H1 (cell line): ENCODE data around the gene EIF4E2. TPM values are rescaled to one million over a fixed set of nuclear protein-coding genes. Genes with fewer than 3 reads are reported as not detected.
A peak's percentile ranks its signal among the peaks of the same experiment; 100 is the strongest.

Experiments used
- CTCF ChIA-PET: fragments of 300-600 bp; sonication (Branson Sonifier 250); formaldehyde crosslinking; loops from one replicate; lab custom pipeline; 2021; ENCODE audit not compliant: partially characterized antibody; lab: Charles Lee
- POLR2A ChIA-PET: fragments of 300-600 bp; sonication (Branson Sonifier 250); formaldehyde crosslinking; loops from one replicate; lab custom pipeline; 2021; ENCODE audit warnings: inconsistent platforms; ENCODE audit not compliant: partially characterized antibody; lab: Charles Lee
- DNase-seq, 2 experiments: peaks; one replicate each; pipeline versions ENCODE4 v3.0.0 to v3.0.0-alpha.2; 2010 to 2022; ENCODE audit warnings: low spot score in 2 of 2, low read depth in 1 of 2, mixed read lengths in 1 of 2
- FAIRE-seq: peaks from 2 replicates; lab custom pipeline; 2011; peaks lifted over from hg19 to GRCh38; lab: Jason Lieb, UNC
- H2AFZ ChIP-seq: 2 replicates; pipeline ENCODE4 v1.8.1; 2012; ENCODE audit warnings: low read length, inconsistent platforms
- H2AK5ac ChIP-seq: 2 replicates; pipeline ENCODE4 v1.6.1; 2013; ENCODE audit warnings: low read depth, low read length
- H2BK120ac ChIP-seq: replicated peaks from 2 replicates; pipeline ENCODE3; 2013; ENCODE audit warnings: low read depth, low read length, inconsistent platforms
- H2BK12ac ChIP-seq: 2 replicates; pipeline ENCODE4 v1.6.1; 2013; ENCODE audit warnings: low read depth, low read length
- H2BK15ac ChIP-seq: 2 replicates; pipeline ENCODE4 v1.6.1; 2013; ENCODE audit warnings: low read length
- H2BK20ac ChIP-seq: 2 replicates; pipeline ENCODE4 v1.6.1; 2013; ENCODE audit warnings: low read length
- H2BK5ac ChIP-seq: 2 replicates; pipeline ENCODE4 v1.6.1; 2013; ENCODE audit warnings: low read depth, low read length
- H3K14ac ChIP-seq: 2 replicates; pipeline ENCODE4 v1.6.1; 2013; ENCODE audit warnings: inconsistent platforms; ENCODE audit not compliant: insufficient read length
- H3K18ac ChIP-seq: 2 replicates; pipeline ENCODE4 v1.6.1; 2013; ENCODE audit warnings: low read length; ENCODE audit errors: extremely low read depth
- H3K23ac ChIP-seq: 2 replicates; pipeline ENCODE4 v1.6.1; 2013; ENCODE audit warnings: inconsistent platforms; ENCODE audit not compliant: insufficient read length
- H3K23me2 ChIP-seq: 2 replicates; pipeline ENCODE4 v1.6.1; 2013; ENCODE audit warnings: low read depth, low read length
- H3K27ac ChIP-seq: 2 replicates; pipeline ENCODE4 v1.6.1; 2011; ENCODE audit warnings: low read depth, low read length, inconsistent platforms
- H3K27me3 ChIP-seq, 4 experiments: replicated peaks in 1 of 4; 1 replicate in 1 of 4; 2 replicates in 3 of 4; pipeline versions ENCODE4 v1.6.1 to v1.8.1; 2011 to 2013; ENCODE audit warnings: low read length in 3 of 4, mild to moderate bottlenecking in 3 of 4, inconsistent platforms in 2 of 4, mixed read lengths in 2 of 4, moderate library complexity in 1 of 4; ENCODE audit not compliant: control insufficient read depth in 3 of 4, insufficient read depth in 3 of 4; ENCODE audit errors: extremely low read depth in 1 of 4
- H3K36me3 ChIP-seq, 4 experiments: 2 replicates each; pipeline versions ENCODE4 v1.6.1 to v1.8.1; 2011 to 2013; ENCODE audit warnings: mild to moderate bottlenecking in 4 of 4, low read length in 3 of 4, moderate library complexity in 2 of 4, control low read depth in 1 of 4, inconsistent platforms in 1 of 4; ENCODE audit not compliant: insufficient read depth in 4 of 4, control insufficient read depth in 2 of 4
- H3K4ac ChIP-seq: replicated peaks from 2 replicates; pipeline ENCODE3; 2013; ENCODE audit warnings: low read length, low read depth, mixed read lengths, inconsistent platforms; ENCODE audit not compliant: insufficient read length
- H3K4me1 ChIP-seq, 4 experiments: replicated peaks in 1 of 4; 1 replicate in 1 of 4; 2 replicates in 3 of 4; pipeline versions ENCODE4 v1.6.1 to v1.8.1; 2011 to 2013; ENCODE audit warnings: low read length in 3 of 4, inconsistent platforms in 2 of 4, mixed read lengths in 1 of 4; ENCODE audit not compliant: insufficient read depth in 4 of 4, control insufficient read depth in 3 of 4
- H3K4me2 ChIP-seq, 2 experiments: 2 replicates each; pipeline versions ENCODE4 v1.6.1 to v1.8.1; 2011 to 2013; ENCODE audit warnings: low read depth in 2 of 2, low read length in 2 of 2, control low read depth in 1 of 2, inconsistent platforms in 1 of 2, mild to moderate bottlenecking in 1 of 2; ENCODE audit not compliant: insufficient read depth in 1 of 2
- H3K4me3 ChIP-seq, 4 experiments: fragments of 200-600, 300-600 bp in 1 of 4; sonication (generic), shearing (Covaris generic), sonication (Bioruptor Twin) in 1 of 4; 2 replicates each; pipeline versions ENCODE4 v1.5.1 to v1.8.1; 2011 to 2016; ENCODE audit warnings: low read length in 4 of 4, low read depth in 3 of 4, control low read depth in 2 of 4, inconsistent platforms in 2 of 4, mild to moderate bottlenecking in 2 of 4, mixed read lengths in 1 of 4, moderate library complexity in 1 of 4; ENCODE audit not compliant: insufficient read depth in 2 of 4; ENCODE audit errors: extremely low read depth in 1 of 4
- H3K56ac ChIP-seq: replicated peaks from 2 replicates; pipeline ENCODE3; 2013; ENCODE audit warnings: low read depth, mild to moderate bottlenecking, mixed read lengths, low read length, inconsistent platforms; ENCODE audit not compliant: insufficient read length
- H3K79me1 ChIP-seq: 2 replicates; pipeline ENCODE4 v1.6.1; 2013; ENCODE audit warnings: low read depth, low read length, control low read depth
- H3K79me2 ChIP-seq, 2 experiments: 2 replicates each; pipeline versions ENCODE4 v1.6.1 to v1.8.1; 2012 to 2013; ENCODE audit warnings: low read length in 2 of 2, mild to moderate bottlenecking in 2 of 2, inconsistent platforms in 1 of 2; ENCODE audit not compliant: insufficient read depth in 2 of 2, control insufficient read depth in 1 of 2
- H3K9ac ChIP-seq, 4 experiments: replicated peaks in 1 of 4; 1 replicate in 1 of 4; 2 replicates in 3 of 4; pipeline versions ENCODE4 v1.6.1 to v1.8.1; 2011 to 2013; ENCODE audit warnings: low read depth in 3 of 4, low read length in 3 of 4, control low read depth in 2 of 4, mild to moderate bottlenecking in 2 of 4, moderate library complexity in 2 of 4, inconsistent platforms in 1 of 4; ENCODE audit errors: extremely low read depth in 1 of 4
- H3K9me3 ChIP-seq, 2 experiments: 2 replicates each; pipeline versions ENCODE4 v1.6.1 to v1.8.1; 2012 to 2013; ENCODE audit warnings: mild to moderate bottlenecking in 2 of 2, moderate library complexity in 2 of 2, control low read depth in 1 of 2, inconsistent platforms in 1 of 2, low read depth in 1 of 2, low read length in 1 of 2, mixed read lengths in 1 of 2; ENCODE audit not compliant: insufficient read depth in 2 of 2
- H4K20me1 ChIP-seq, 2 experiments: replicated peaks in 1 of 2; 2 replicates each; pipeline versions ENCODE3 to v1.8.1; 2011 to 2013; ENCODE audit warnings: inconsistent platforms in 2 of 2, low read length in 2 of 2, mild to moderate bottlenecking in 1 of 2; ENCODE audit not compliant: insufficient read depth in 2 of 2, control insufficient read depth in 1 of 2
- H4K5ac ChIP-seq: 2 replicates; pipeline ENCODE4 v1.6.1; 2013; ENCODE audit warnings: low read length, low read depth, mixed read lengths, inconsistent platforms; ENCODE audit not compliant: insufficient read length
- H4K8ac ChIP-seq: 2 replicates; pipeline ENCODE4 v1.8.0; 2013; ENCODE audit warnings: mild to moderate bottlenecking, moderate library complexity, low read length, inconsistent platforms; ENCODE audit not compliant: insufficient read depth; ENCODE audit errors: extremely low read depth
- H4K91ac ChIP-seq: replicated peaks from 2 replicates; pipeline ENCODE3; 2013; ENCODE audit warnings: low read length, mixed read lengths, inconsistent platforms; ENCODE audit not compliant: insufficient read length
- CTBP2 ChIP-seq: IDR thresholded peaks from 2 replicates; pipeline ENCODE4 v1.7.0; 2011; ENCODE audit warnings: borderline replicate concordance, mild to moderate bottlenecking, moderate library complexity, mixed read lengths, low read length; ENCODE audit not compliant: insufficient read depth, insufficient read length
- KDM1A ChIP-seq: fragments of 200-600, 300-600 bp; sonication (generic); IDR thresholded peaks from 2 replicates; pipeline ENCODE4 v1.7.1; 2016; ENCODE audit warnings: mild to moderate bottlenecking, low read length, borderline replicate concordance
- WGBS, 2 experiments: shearing (Covaris generic) in 1 of 2; methylation state at CpG; one replicate each; pipeline versions ENCODE4 v1.1.6 to v1.1.7; 2013 to 2015; ENCODE audit warnings: low lambda C conversion rate in 2 of 2, mixed read lengths in 2 of 2, inconsistent platforms in 1 of 2, low coverage in 1 of 2, missing lambda C conversion rate in 1 of 2; ENCODE audit not compliant: insufficient replicate concordance in 2 of 2, insufficient coverage in 1 of 2, insufficient read length in 1 of 2; ENCODE audit errors: extremely low coverage in 1 of 2, missing lambda C conversion rate in 1 of 2; 5-methylcytosine and 5-hydroxymethylcytosine counted together
- polyA plus RNA-seq, 7 experiments: library from polyadenylated mRNA; depleted of rRNA in 3 of 7; stranded (reverse) in 5 of 7; unstranded in 2 of 7; fragments of >200 nt in 5 of 7; fragments of 200-250 nt in 2 of 7; gene quantifications; 1 replicate in 5 of 7; 2 replicates in 1 of 7; 4 replicates in 1 of 7; pipeline versions ENCODE4 v1.2.1 to v1.2.3, GENCODE V29; 2011 to 2013; ENCODE audit warnings: missing spikeins in 2 of 7, mixed read lengths in 2 of 7
- total RNA-seq: library from RNA; stranded (reverse); fragmentation: NEBNext Ultra II Directional; extraction: Animal tissue kit (Norgen Biotek cat#: 25700); gene quantifications from 2 replicates; pipeline ENCODE4 v1.2.1, GENCODE V29; 2021

Gene EIF4E2
- total and polyA plus RNA-seq, 2 of the 8 experiments (the other 6 are each of a cell fraction or from before 2014, with no cell fraction given) = 39.4 to 114 TPM

- Histone ChIP-seq H3K14ac (no peak overlapping the region), H3K4ac (no peak overlapping the region), H3K36me3 (no peaks in the 10 kb centered on the region), H2BK5ac (no peak overlapping the region), H3K23ac (no peak overlapping the region), H3K27me3 (no peaks in the 10 kb centered on the region; a peak in 1 of 7 replicates), H2BK15ac (no peak overlapping the region), H3K4me2 (no peak overlapping the region), H4K5ac (no peak overlapping the region), H3K9me3 (no peaks in the 10 kb centered on the region), H3K27ac (no peak overlapping the region), H2AK5ac (no peak overlapping the region), H2BK12ac (no peak overlapping the region), H2BK120ac (no peak overlapping the region), H3K4me1 (peaks cover 0 to 7% (median 2%) of the 10 kb centered on the region in 4 experiments; a peak in 2 of 7 replicates), H3K23me2 (peaks cover 2% of the 10 kb centered on the region; the same call in 1 of the 2 replicates), H4K8ac (no peak overlapping the region), H3K9ac (no peak overlapping the region), H4K91ac (no peak overlapping the region), H3K4me3 (no peak overlapping the region), H2BK20ac (no peak overlapping the region), H3K79me1 (no peaks in the 10 kb centered on the region), H4K20me1 (no peaks in the 10 kb centered on the region), H2AFZ (no peak overlapping the region), H3K18ac (no peak overlapping the region), H3K79me2 (no peaks in the 10 kb centered on the region), H3K56ac (no peak overlapping the region)
- ChIA-PET POLR2A (interaction anchor here (0.9 kb wide), 1 partner anchor 94 kb away, joined by 3 read pairs; no protein-coding TSS in a partner anchor), CTCF (interaction anchor here (0.9 to 10.8 kb wide), 8 partner anchors 9 to 74 kb away, joined by 3 to 176 read pairs (median 6); partner anchors contain the start of genes CHRND and PRSS56)
- TF ChIP-seq CTBP2 (no peak), KDM1A (peak; percentile 87; the same call in 1 of the 2 replicates)
- DNase-seq (no peak), FAIRE-seq (no peak)
- WGBS, 2 experiments = 87% methylated on average over 5 of the region's 5 CpGs; no CpG with 5 or more reads in 1 of the 2 experiments
Observed at GRCh38 chr2:232513353-232513752, 37.1 kb upstream of the EIF4E2 start.
